ENCODE measurements around the gene APBB3.
"Not testable (repeated sequence)": the region's sequence is repeated elsewhere in the genome, so short reads cannot be mapped to it uniquely, and the experiment has no call there.

DNA sequence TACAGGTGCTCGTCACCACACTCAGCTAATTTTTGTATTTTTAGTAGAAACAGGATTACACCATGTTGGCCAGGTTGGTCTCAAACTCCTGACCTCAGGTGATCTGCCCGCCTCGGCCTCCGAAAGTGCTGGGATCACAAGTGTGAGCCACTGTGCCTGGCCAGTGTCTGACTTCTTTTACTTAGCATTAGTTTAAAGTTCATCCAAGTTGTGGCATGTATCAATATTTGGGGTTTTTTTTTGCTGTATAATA, 39.0 kb upstream of the APBB3 start:
- TF ChIP-seq CTCF (conservative IDR thresholded peaks at IDR 0.05; ENCODE audit: low read depth, low read length); EZH2 (IDR thresholded peaks at IDR 0.05; ENCODE audit: low read length, unreplicated experiment); EZH2phosphoT487 (IDR thresholded peaks at IDR 0.05; ENCODE audit: borderline replicate concordance, low read length): not testable (repeated sequence)
